Brain microvascular endothelial cell (primary cell): ENCODE data around the gene KLHDC9.

Experiments used
- DNase-seq: peaks from one replicate; pipeline ENCODE4 v3.0.0-alpha.2; 2020
- H3K27ac ChIP-seq: fragments of 250-450 bp; sonication (Bioruptor Pico); 2 replicates; pipeline ENCODE4 v1.5.1; 2020; ENCODE audit warnings: mild to moderate bottlenecking, moderate library complexity
- H3K27me3 ChIP-seq: fragments of 250-450 bp; sonication (Bioruptor Pico); replicated peaks from 2 replicates; pipeline ENCODE4 v1.5.1; 2020; ENCODE audit warnings: mild to moderate bottlenecking
- H3K36me3 ChIP-seq: fragments of 250-450 bp; sonication (Bioruptor Pico); replicated peaks from 2 replicates; pipeline ENCODE4 v1.5.1; 2020; ENCODE audit warnings: mild to moderate bottlenecking
- H3K4me3 ChIP-seq: 2 replicates; pipeline ENCODE4 v1.5.1; 2011; ENCODE audit warnings: low read depth, mild to moderate bottlenecking, control low read depth, low read length, moderate library complexity
- CTCF ChIP-seq: IDR thresholded peaks from 2 replicates; pipeline ENCODE4 v1.5.1; 2011; ENCODE audit warnings: low read depth, mild to moderate bottlenecking, moderate library complexity, low read length, control low read depth, inconsistent platforms; ENCODE audit errors: missing control alignments
- in situ Hi-C: cut with HindIII; loops from 2 replicates; pipeline ENCODE4 v1.10.0; 2017; ENCODE audit warnings: low sequenced_read_pairs, low pct_ligation_motif_present

The KLHDC9 gene

GRCh38 chr1:161073474-161074121 is 24.6 kb upstream of the KLHDC9 start:
- TF ChIP-seq CTCF, result no peak
- no peak overlapping the region for H3K4me3 ChIP-seq
- H3K27ac ChIP-seq, result no peak overlapping the region
- in situ Hi-C loops, result no loop called here
- no peaks in the 10 kb centered on the region for H3K36me3 ChIP-seq
- DNase-seq, result no peak
- H3K27me3 ChIP-seq, result no peaks in the 10 kb centered on the region

- no peaks in the 10 kb centered on the region for H3K27me3 ChIP-seq
- no peak overlapping the region for H3K4me3 ChIP-seq
- no peak for DNase-seq
- in situ Hi-C loops, result no loop called here
- no peak for TF ChIP-seq CTCF
- no peak overlapping the region for H3K27ac ChIP-seq
- no peaks in the 10 kb centered on the region for H3K36me3 ChIP-seq
Observed at GRCh38 chr1:161074676-161075368, 23.3 kb upstream of the KLHDC9 start.

GRCh38 chr1:161076410-161076809 is 21.8 kb upstream of the KLHDC9 start:
- no peak overlapping the region for H3K4me3 ChIP-seq
- no peak for DNase-seq
- H3K27ac ChIP-seq, result no peak overlapping the region
- no peaks in the 10 kb centered on the region for H3K27me3 ChIP-seq
- no peak for TF ChIP-seq CTCF
- in situ Hi-C loops, result no loop called here
- no peaks in the 10 kb centered on the region for H3K36me3 ChIP-seq

- in situ Hi-C loops, result no loop called here
- no peak for TF ChIP-seq CTCF
- Histone ChIP-seq H3K4me3 (no peak overlapping the region), H3K27me3 (no peaks in the 10 kb centered on the region), H3K27ac (no peak overlapping the region), H3K36me3 (no peaks in the 10 kb centered on the region)
- DNase-seq, result no peak
Observed at GRCh38 chr1:161077426-161077825, 20.7 kb upstream of the KLHDC9 start.

GRCh38 chr1:161079436-161080110 is 18.6 kb upstream of the KLHDC9 start:
- Histone ChIP-seq H3K4me3 (no peak overlapping the region), H3K27me3 (no peaks in the 10 kb centered on the region), H3K36me3 (no peaks in the 10 kb centered on the region), H3K27ac (no peak overlapping the region)
- TF ChIP-seq CTCF, result peak; percentile 26
- no peak for DNase-seq
- in situ Hi-C loops, result no loop called here
